PC-3 (cell line): Measurements from ENCODE around the gene NUTM2F.

Source experiments
- EZH2 ChIP-seq: fragments of 300-600 bp; sonication (generic); IDR thresholded peaks from one replicate; pipeline ENCODE4 v1.6.1; 2017; ENCODE audit warnings: antibody characterized with exemption, mild to moderate bottlenecking, low read length; ENCODE audit not compliant: unreplicated experiment
- EZH2phosphoT487 ChIP-seq: fragments of 300-600 bp; sonication (generic); IDR thresholded peaks from 2 replicates; pipeline ENCODE4 v1.6.1; 2018; ENCODE audit warnings: mild to moderate bottlenecking, antibody characterized with exemption, low read length, borderline replicate concordance
- TF ChIP-seq, protein P1 (sequence below): fragments of 300-600 bp; sonication (generic); conservative IDR thresholded peaks from 2 replicates; pipeline ENCODE4 v1.5.1; 2017; ENCODE audit warnings: antibody characterized with exemption, low read depth, mild to moderate bottlenecking, low read length

GRCh38 chr9:94289691-94290090 lies 38.8 kb downstream of the NUTM2F start:
- TF ChIP-seq EZH2 (no peak), EZH2phosphoT487 (no peak)
- TF ChIP-seq, protein P1, sequence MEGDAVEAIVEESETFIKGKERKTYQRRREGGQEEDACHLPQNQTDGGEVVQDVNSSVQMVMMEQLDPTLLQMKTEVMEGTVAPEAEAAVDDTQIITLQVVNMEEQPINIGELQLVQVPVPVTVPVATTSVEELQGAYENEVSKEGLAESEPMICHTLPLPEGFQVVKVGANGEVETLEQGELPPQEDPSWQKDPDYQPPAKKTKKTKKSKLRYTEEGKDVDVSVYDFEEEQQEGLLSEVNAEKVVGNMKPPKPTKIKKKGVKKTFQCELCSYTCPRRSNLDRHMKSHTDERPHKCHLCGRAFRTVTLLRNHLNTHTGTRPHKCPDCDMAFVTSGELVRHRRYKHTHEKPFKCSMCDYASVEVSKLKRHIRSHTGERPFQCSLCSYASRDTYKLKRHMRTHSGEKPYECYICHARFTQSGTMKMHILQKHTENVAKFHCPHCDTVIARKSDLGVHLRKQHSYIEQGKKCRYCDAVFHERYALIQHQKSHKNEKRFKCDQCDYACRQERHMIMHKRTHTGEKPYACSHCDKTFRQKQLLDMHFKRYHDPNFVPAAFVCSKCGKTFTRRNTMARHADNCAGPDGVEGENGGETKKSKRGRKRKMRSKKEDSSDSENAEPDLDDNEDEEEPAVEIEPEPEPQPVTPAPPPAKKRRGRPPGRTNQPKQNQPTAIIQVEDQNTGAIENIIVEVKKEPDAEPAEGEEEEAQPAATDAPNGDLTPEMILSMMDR = no peak
